BLaER1 treated with 17β-estradiol and CSF1 and Interleukin-3, amounts not matched to agents 10 nM and 100 nM (cell line): Measurements from ENCODE around the gene PGAP1.
A peak's percentile ranks its signal among the peaks of the same experiment; 100 is the strongest.

Experiments
- H3K27ac ChIP-seq, 11 experiments: shearing (Covaris generic); formaldehyde crosslinking; 2 replicates each; pipeline ENCODE4 v1.8.1; 2022
- H3K27me3 ChIP-seq, 11 experiments: shearing (Covaris generic); formaldehyde crosslinking; 2 replicates each; pipeline ENCODE4 v1.8.1; 2022
- H3K36me3 ChIP-seq, 11 experiments: shearing (Covaris generic); formaldehyde crosslinking; 2 replicates each; pipeline ENCODE4 v1.8.1; 2022
- H3K4me1 ChIP-seq, 10 experiments: shearing (Covaris generic); formaldehyde crosslinking; 2 replicates each; pipeline ENCODE4 v1.8.1; 2022
- H3K4me2 ChIP-seq, 11 experiments: shearing (Covaris generic); formaldehyde crosslinking; 2 replicates each; pipeline ENCODE4 v1.8.1; 2022
- H3K4me3 ChIP-seq, 10 experiments: shearing (Covaris generic); formaldehyde crosslinking; 2 replicates each; pipeline ENCODE4 v1.8.1; 2022
- H3K9ac ChIP-seq, 11 experiments: shearing (Covaris generic); formaldehyde crosslinking; 2 replicates each; pipeline ENCODE4 v1.8.1; 2022
- H3K9me3 ChIP-seq, 11 experiments: shearing (Covaris generic); formaldehyde crosslinking; replicated peaks in 1 of 11; 2 replicates each; pipeline ENCODE4 v1.8.1; 2022
- H4K20me1 ChIP-seq, 11 experiments: shearing (Covaris generic); formaldehyde crosslinking; 2 replicates each; pipeline ENCODE4 v1.8.1; 2022
- Cebpa-rat ChIP-seq, 11 experiments: shearing (Covaris generic); IDR thresholded peaks; 2 replicates each; pipeline ENCODE4 v1.8.1; 2022

PGAP1 gene

GRCh38 chr2:196808083-196808665 lies 118.3 kb downstream of the PGAP1 start:
- H3K4me2 ChIP-seq, result no peak overlapping the region
- no peak overlapping the region for H3K9ac ChIP-seq
- no peak for TF ChIP-seq Cebpa-rat (IDR thresholded peaks at IDR 0.05)
- no peak overlapping the region for H3K27ac ChIP-seq
- H4K20me1 ChIP-seq, result no peaks in the 10 kb centered on the region
- no peaks in the 10 kb centered on the region for H3K4me1 ChIP-seq
- no peaks in the 10 kb centered on the region for H3K9me3 ChIP-seq
- H3K27me3 ChIP-seq, result no peaks in the 10 kb centered on the region
- H3K36me3 ChIP-seq, result no peaks in the 10 kb centered on the region
- H3K4me3 ChIP-seq, result no peak overlapping the region

- H3K4me3 ChIP-seq, result no peak overlapping the region
- H3K36me3 ChIP-seq, result no peaks in the 10 kb centered on the region
- H3K27me3 ChIP-seq, result no peaks in the 10 kb centered on the region
- no peak overlapping the region for H3K27ac ChIP-seq
- no peak overlapping the region for H3K9ac ChIP-seq
- no peaks in the 10 kb centered on the region for H4K20me1 ChIP-seq
- no peak for TF ChIP-seq Cebpa-rat (IDR thresholded peaks at IDR 0.05)
- H3K4me2 ChIP-seq, result no peak overlapping the region
- H3K4me1 ChIP-seq, result no peaks in the 10 kb centered on the region
- H3K9me3 ChIP-seq, result peaks cover 0 to 3% (median 0%) of the 10 kb centered on the region in 11 experiments; a peak in 1 of 22 replicates
Measured at GRCh38 chr2:196804381-196804780, 122.1 kb downstream of the PGAP1 start.

- peaks cover 0 to 6% (median 0%) of the 10 kb centered on the region in 11 experiments; a peak in 1 of 22 replicates for H3K9me3 ChIP-seq
- no peak for TF ChIP-seq Cebpa-rat (IDR thresholded peaks at IDR 0.05)
- peaks cover 0 to under 1% (median 0%) of the 10 kb centered on the region in 11 experiments; a peak in 2 of 22 replicates for H3K36me3 ChIP-seq
- peaks cover 0 to 7% (median 0%) of the 10 kb centered on the region in 10 experiments; a peak in 1 of 20 replicates for H3K4me1 ChIP-seq
- H3K27ac ChIP-seq, result no peak overlapping the region
- H3K4me2 ChIP-seq, result no peak overlapping the region
- no peaks in the 10 kb centered on the region for H4K20me1 ChIP-seq
- no peak overlapping the region for H3K4me3 ChIP-seq
- H3K27me3 ChIP-seq, result no peaks in the 10 kb centered on the region
- no peak overlapping the region for H3K9ac ChIP-seq
Measured at GRCh38 chr2:196802401-196802800, 124.1 kb downstream of the PGAP1 start.

GRCh38 chr2:196801674-196802261 lies 124.7 kb downstream of the PGAP1 start:
- Histone ChIP-seq H3K27me3 (no peaks in the 10 kb centered on the region), H3K27ac (no peak overlapping the region), H3K9ac (no peak overlapping the region), H3K36me3 (peaks cover 0 to 7% (median 0%) of the 10 kb centered on the region in 11 experiments; a peak in 5 of 22 replicates), H3K4me1 (peaks cover 0 to 7% (median 0%) of the 10 kb centered on the region in 10 experiments; a peak in 1 of 20 replicates), H4K20me1 (no peaks in the 10 kb centered on the region), H3K9me3 (peaks cover 0 to 6% (median 0%) of the 10 kb centered on the region in 11 experiments; a peak in 1 of 22 replicates), H3K4me2 (no peak overlapping the region), H3K4me3 (no peak overlapping the region)
- TF ChIP-seq Cebpa-rat (IDR thresholded peaks at IDR 0.05), result no peak

GRCh38 chr2:196798980-196799379 lies 127.5 kb downstream of the PGAP1 start:
- Histone ChIP-seq H3K36me3 (peaks cover 0 to 19% (median 7%) of the 10 kb centered on the region in 11 experiments; a peak in 11 of 22 replicates), H3K4me2 (peak overlapping the region; percentile 35 to 79 (median 61)), H3K27ac (peak overlapping the region; percentile 21 to 80 (median 68); a peak in 21 of 22 replicates), H3K4me3 (peak overlapping the region; percentile 53 to 74 (median 63)), H3K27me3 (no peaks in the 10 kb centered on the region), H3K9me3 (peaks cover 0 to 6% (median 0%) of the 10 kb centered on the region in 11 experiments; a peak in 1 of 22 replicates), H3K4me1 (peaks cover 0 to 7% (median 0%) of the 10 kb centered on the region in 10 experiments; a peak in 1 of 20 replicates), H4K20me1 (no peaks in the 10 kb centered on the region), H3K9ac (peak overlapping the region; percentile 67 to 83 (median 76))
- TF ChIP-seq Cebpa-rat (IDR thresholded peaks at IDR 0.05), result no peak

GRCh38 chr2:196792865-196793264 lies 133.6 kb downstream of the PGAP1 start:
- Histone ChIP-seq H3K36me3 (peaks cover 8 to 71% (median 39%) of the 10 kb centered on the region in 11 experiments; a peak in 19 of 22 replicates), H3K9ac (no peak overlapping the region), H3K27ac (no peak overlapping the region), H3K4me2 (no peak overlapping the region), H3K4me1 (0 out of 20 replicates have a peak, but pooled peaks cover 0 to 3% (median 0%) of the 10 kb centered on the region in 10 experiments), H4K20me1 (no peaks in the 10 kb centered on the region), H3K9me3 (no peaks in the 10 kb centered on the region), H3K27me3 (no peaks in the 10 kb centered on the region), H3K4me3 (no peak overlapping the region)
- TF ChIP-seq Cebpa-rat (IDR thresholded peaks at IDR 0.05), result no peak

- Histone ChIP-seq H3K9ac (no peak overlapping the region), H3K36me3 (peaks cover 31 to 79% (median 54%) of the 10 kb centered on the region in 11 experiments), H4K20me1 (no peaks in the 10 kb centered on the region), H3K4me2 (no peak overlapping the region), H3K27ac (no peak overlapping the region), H3K4me1 (peaks cover 0 to 5% (median 0%) of the 10 kb centered on the region in 10 experiments; a peak in 1 of 20 replicates), H3K4me3 (no peak overlapping the region), H3K9me3 (no peaks in the 10 kb centered on the region), H3K27me3 (no peaks in the 10 kb centered on the region)
- TF ChIP-seq Cebpa-rat (IDR thresholded peaks at IDR 0.05), result no peak
Measured at GRCh38 chr2:196783431-196784094, 142.9 kb downstream of the PGAP1 start.
